Gastrocnemius medialis (tissue), 4 donors: ENCODE results near the gene ADARB1. TPM values are rescaled to one million over a fixed set of nuclear protein-coding genes. Genes with fewer than 3 reads are reported as not detected.
A peak's percentile ranks its signal among the peaks of the same experiment; 100 is the strongest.

ENCODE experiments used
- ATAC-seq, 2 donors: fragments of 150-250 bp; one replicate each; pipeline ENCODE4 v1.9.1; 2016
- DNase-seq, 2 donors: peaks; one replicate each; pipeline ENCODE4 v3.0.0-alpha.2; 2019
- H3K27ac ChIP-seq, 4 donors: fragments of 200-600 bp; sonication (generic); 1 replicate in 1 of 4; 2 replicates in 3 of 4; pipeline ENCODE4 v1.5.1; 2016 to 2018; ENCODE audit warnings: mild to moderate bottlenecking in 2 of 4, moderate library complexity in 1 of 4
- H3K27me3 ChIP-seq, 3 donors: fragments of 200-600 bp; sonication (generic) in 2 of 3; 1 replicate in 1 of 3; 2 replicates in 2 of 3; pipeline versions ENCODE4 v1.5.1 to v1.6.0; 2016 to 2019; ENCODE audit warnings: mild to moderate bottlenecking in 1 of 3, moderate library complexity in 1 of 3
- H3K36me3 ChIP-seq, 2 donors: fragments of 200-600 bp; sonication (generic) in 1 of 2; one replicate each; pipeline ENCODE4 v1.5.1; 2017 to 2018
- H3K4me1 ChIP-seq, 2 donors: fragments of 200-600 bp; sonication (generic) in 1 of 2; one replicate each; pipeline ENCODE4 v1.5.1; 2016 to 2017; ENCODE audit warnings: mild to moderate bottlenecking in 2 of 2
- H3K4me3 ChIP-seq, 4 donors: fragments of 200-600 bp; sonication (generic) in 3 of 4; 1 replicate in 1 of 4; 2 replicates in 3 of 4; pipeline ENCODE4 v1.5.1; 2016 to 2019; ENCODE audit warnings: mild to moderate bottlenecking in 2 of 4
- H3K9me3 ChIP-seq, 3 donors: fragments of 200-600 bp; sonication (generic) in 2 of 3; 1 replicate in 1 of 3; 2 replicates in 2 of 3; pipeline ENCODE4 v1.5.1; 2016 to 2019
- CTCF ChIP-seq, 5 experiments: fragments of 450-650 bp in 3 of 5; fragments of 200-600 bp in 2 of 5; sonication (generic) in 2 of 5; IDR thresholded peaks in 4 of 5; conservative IDR thresholded peaks in 1 of 5; 1 replicate in 4 of 5; 2 replicates in 1 of 5; pipeline ENCODE4 v1.5.1; 2016 to 2019; ENCODE audit warnings: antibody characterized with exemption in 5 of 5, mild to moderate bottlenecking in 3 of 5, moderate library complexity in 3 of 5
- POLR2A ChIP-seq, 2 donors: fragments of 450-650 bp; IDR thresholded peaks; one replicate each; pipeline ENCODE4 v1.6.1; 2017; ENCODE audit warnings: antibody characterized with exemption in 2 of 2, mild to moderate bottlenecking in 2 of 2, moderate library complexity in 2 of 2
- in situ Hi-C, 4 donors: fragments of 200-750 bp; cut with MboI; loops; one replicate each; pipeline versions ENCODE4 v1.15.0 to v1.8.0; 2017; ENCODE audit warnings: low sequenced_read_pairs in 4 of 4
- intact Hi-C: fragments of 100-400 bp; cut with DNase I; formaldehyde crosslinking; loops from one replicate; pipeline ENCODE4 v1.15.1; 2023; ENCODE audit warnings: low total_unique reads
- total RNA-seq, 4 donors: library from RNA; depleted of rRNA; stranded (reverse); fragments of >200 nt; gene quantifications; one replicate each; pipeline versions ENCODE4 v1.1.0 to v1.2.3, GENCODE V29; 2016

Gene ADARB1
- total RNA-seq, 4 donors from 2014 or later, result 5.9 to 11.5 (median 6.9) TPM

DNA sequence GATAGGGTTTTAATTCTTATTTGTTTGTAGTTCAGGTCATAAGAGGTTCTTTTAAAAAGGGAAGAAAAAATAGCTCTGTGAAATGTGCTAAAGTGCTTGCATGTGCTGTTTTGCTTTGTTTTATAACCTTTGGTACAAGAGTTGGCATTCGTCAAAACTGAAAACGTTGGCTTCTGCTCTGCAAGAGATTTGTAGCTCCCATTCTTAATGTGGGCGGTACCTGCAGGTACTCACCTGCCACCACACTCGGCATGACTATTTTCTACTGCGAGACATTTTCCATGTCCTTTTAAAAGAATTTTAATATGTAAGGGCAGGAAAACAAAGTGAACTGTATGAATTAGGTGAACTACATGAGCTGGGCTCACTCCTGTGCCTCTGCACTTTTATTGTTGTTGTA, 92.6 kb downstream of the ADARB1 start:
- intact Hi-C loops, result no loop called here
- DNase-seq (no peak), ATAC-seq (no peak)
- no peaks in the 10 kb centered on the region for H3K9me3 ChIP-seq
- in situ Hi-C loops, result no loop called here
- H3K27me3 ChIP-seq, result no peaks in the 10 kb centered on the region
- H3K4me1 ChIP-seq, result peaks cover 61 to 62% of the 10 kb centered on the region in 2 donors
- TF ChIP-seq CTCF (IDR thresholded peaks at IDR 0.05 in 4 of 5, conservative IDR thresholded peaks at IDR 0.05 in 1 of 5) (no peak), POLR2A (IDR thresholded peaks at IDR 0.05) (no peak)
- H3K36me3 ChIP-seq, result no peaks in the 10 kb centered on the region
- no peak overlapping the region for H3K4me3 ChIP-seq
- peak overlapping the region; percentile 58 to 70 (median 68) for H3K27ac ChIP-seq

DNA sequence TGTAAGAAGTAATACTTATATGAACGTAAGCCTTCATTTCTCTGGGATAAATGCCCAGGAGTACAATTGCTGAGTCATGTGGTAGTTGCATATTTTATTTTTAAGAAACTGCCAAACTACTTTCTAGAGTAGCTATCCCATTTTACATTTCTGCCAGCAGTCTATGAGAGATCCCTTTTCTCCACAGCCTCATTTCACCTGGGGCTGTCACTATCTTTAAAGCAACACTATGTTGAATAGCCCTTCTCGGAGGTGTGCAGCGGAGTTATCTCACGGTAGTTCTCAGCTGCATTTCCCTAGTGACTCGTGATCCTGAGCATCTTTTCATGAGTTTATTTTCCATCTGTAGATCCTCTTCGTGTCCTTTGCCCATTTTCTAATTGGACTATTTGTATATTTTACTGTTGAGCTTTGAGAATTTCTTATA, 93.4 kb downstream of the ADARB1 start:
- H3K27me3 ChIP-seq, result no peaks in the 10 kb centered on the region
- no peaks in the 10 kb centered on the region for H3K36me3 ChIP-seq
- intact Hi-C loops, result no loop called here
- DNase-seq, result no peak
- H3K9me3 ChIP-seq, result no peaks in the 10 kb centered on the region
- in situ Hi-C loops, result no loop called here
- peak overlapping the region; percentile 58 to 70 (median 68) for H3K27ac ChIP-seq
- H3K4me1 ChIP-seq, result peaks cover 52 to 54% of the 10 kb centered on the region in 2 donors
- no peak for TF ChIP-seq CTCF (IDR thresholded peaks at IDR 0.05 in 4 of 5, conservative IDR thresholded peaks at IDR 0.05 in 1 of 5)
- no peak for TF ChIP-seq POLR2A (IDR thresholded peaks at IDR 0.05)
- H3K4me3 ChIP-seq, result no peak overlapping the region
- ATAC-seq, result peak; percentile 34 to 41

DNA sequence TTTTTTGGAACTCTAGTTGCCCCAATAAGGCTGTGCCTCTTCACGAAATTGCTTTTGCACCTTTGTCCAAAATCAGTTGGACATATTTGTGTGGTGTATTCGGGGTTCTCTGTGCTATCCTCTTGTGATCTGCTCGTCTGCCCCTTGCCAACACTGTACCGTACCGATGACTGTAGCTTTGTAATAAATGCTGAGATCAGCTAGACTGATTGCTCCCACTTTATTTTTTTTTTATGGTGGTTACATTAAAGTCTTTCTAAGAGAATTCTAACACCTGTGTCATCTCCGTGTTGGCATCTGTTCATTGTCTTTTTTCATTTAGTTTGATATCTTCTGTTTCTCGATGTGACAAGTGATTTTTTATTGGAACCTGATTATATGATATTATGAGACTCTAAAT, 94.1 kb downstream of the ADARB1 start:
- Histone ChIP-seq H3K9me3 (no peaks in the 10 kb centered on the region), H3K4me1 (peaks cover 45 to 47% of the 10 kb centered on the region in 2 donors), H3K27ac (peak overlapping the region; percentile 58 to 70 (median 68)), H3K4me3 (no peak overlapping the region), H3K36me3 (no peaks in the 10 kb centered on the region), H3K27me3 (no peaks in the 10 kb centered on the region)
- intact Hi-C loops (no loop called here), in situ Hi-C loops (no loop called here)
- DNase-seq (no peak), ATAC-seq (no peak)
- TF ChIP-seq CTCF (IDR thresholded peaks at IDR 0.05 in 4 of 5, conservative IDR thresholded peaks at IDR 0.05 in 1 of 5), result no peak
- no peak for TF ChIP-seq POLR2A (IDR thresholded peaks at IDR 0.05)

GRCh38 chr21:45169001-45169400, 94.6 kb downstream of the ADARB1 start:
- no peak overlapping the region for H3K4me3 ChIP-seq
- peak overlapping the region in 1 of 4 donors; percentile 66 for H3K27ac ChIP-seq
- H3K9me3 ChIP-seq, result no peaks in the 10 kb centered on the region
- no peaks in the 10 kb centered on the region for H3K36me3 ChIP-seq
- ATAC-seq (no peak), DNase-seq (no peak)
- in situ Hi-C loops (no loop called here), intact Hi-C loops (no loop called here)
- TF ChIP-seq CTCF (IDR thresholded peaks at IDR 0.05 in 4 of 5, conservative IDR thresholded peaks at IDR 0.05 in 1 of 5), result no peak
- TF ChIP-seq POLR2A (IDR thresholded peaks at IDR 0.05), result no peak
- H3K27me3 ChIP-seq, result no peaks in the 10 kb centered on the region
- peaks cover 40 to 43% of the 10 kb centered on the region in 2 donors for H3K4me1 ChIP-seq

DNA sequence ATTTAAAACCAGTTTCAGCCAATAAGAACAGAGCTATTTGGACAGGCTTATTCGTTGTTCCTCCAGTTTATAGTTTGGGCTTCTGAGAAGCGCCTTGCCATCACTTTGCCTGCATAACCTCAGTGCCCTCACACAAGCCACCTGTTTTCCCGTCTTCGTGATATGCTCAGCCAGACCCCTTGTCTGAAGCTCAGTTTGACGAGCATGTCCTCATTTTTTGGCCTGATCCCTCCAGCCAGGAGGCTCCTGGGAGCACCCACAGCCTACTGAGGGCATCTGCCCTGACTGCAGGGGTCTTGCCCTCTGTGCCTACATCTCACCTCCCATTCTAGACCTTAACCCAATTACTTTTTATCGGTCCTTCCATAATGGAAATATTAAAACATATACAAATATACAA, 95.3 kb downstream of the ADARB1 start:
- no peaks in the 10 kb centered on the region for H3K27me3 ChIP-seq
- in situ Hi-C loops (no loop called here), intact Hi-C loops (no loop called here)
- H3K9me3 ChIP-seq, result no peaks in the 10 kb centered on the region
- peaks cover 34 to 36% of the 10 kb centered on the region in 2 donors for H3K4me1 ChIP-seq
- H3K36me3 ChIP-seq, result no peaks in the 10 kb centered on the region
- TF ChIP-seq POLR2A (IDR thresholded peaks at IDR 0.05) (no peak), CTCF (IDR thresholded peaks at IDR 0.05 in 4 of 5, conservative IDR thresholded peaks at IDR 0.05 in 1 of 5) (no peak)
- DNase-seq, result no peak
- ATAC-seq, result no peak
- no peak overlapping the region for H3K27ac ChIP-seq
- no peak overlapping the region for H3K4me3 ChIP-seq
